Daoy (cell line): ENCODE measurements around the gene CCT5. TPM values are rescaled to one million over a fixed set of nuclear protein-coding genes. Genes with fewer than 3 reads are reported as not detected.
A peak's percentile ranks its signal among the peaks of the same experiment; 100 is the strongest.

Experiments used
- DNase-seq: peaks from one replicate; pipeline ENCODE4 v3.0.0-alpha.2; 2015; ENCODE audit warnings: low read depth
- total RNA-seq: library from RNA; depleted of rRNA; stranded (reverse); fragments of >200 nt; shearing (Covaris generic); gene quantifications from 2 replicates; pipeline ENCODE4 v1.2.3, GENCODE V29; 2014; rRNA removed

The CCT5 gene
- total RNA-seq, result 1,061 and 1,231 TPM in 2 replicates

- peak; percentile 97 for DNase-seq
These were observed at the start of gene CCT5 for GRCh38 chr5:10249948-10250805. CCT5 (plus strand) TSS chr5:10250280; CDS start chr5:10250341, 61 bp downstream.

- DNase-seq, result no peak
These were observed 48.7 kb upstream of the CCT5 start for GRCh38 chr5:10201223-10201868.

- DNase-seq, result no peak
These were observed 47.8 kb upstream of the CCT5 start for GRCh38 chr5:10202089-10202910.

GRCh38 chr5:10209004-10209403, 41.1 kb upstream of the CCT5 start:
- no peak for DNase-seq

GRCh38 chr5:10213316-10213715, 36.8 kb upstream of the CCT5 start:
- DNase-seq, result no peak

- no peak for DNase-seq
These were observed 36.0 kb upstream of the CCT5 start for GRCh38 chr5:10214041-10214440.

GRCh38 chr5:10215366-10215765, 34.7 kb upstream of the CCT5 start:
- DNase-seq, result no peak

- no peak for DNase-seq
These were observed 34.0 kb upstream of the CCT5 start for GRCh38 chr5:10216107-10216506.

GRCh38 chr5:10218658-10219057, 31.4 kb upstream of the CCT5 start:
- DNase-seq, result no peak

- DNase-seq, result no peak
These were observed 31.0 kb upstream of the CCT5 start for GRCh38 chr5:10219068-10219467.

- no peak for DNase-seq
These were observed 29.8 kb upstream of the CCT5 start for GRCh38 chr5:10220248-10220647.

GRCh38 chr5:10222326-10222725, 27.8 kb upstream of the CCT5 start:
- DNase-seq, result no peak

GRCh38 chr5:10227379-10227778, 22.7 kb upstream of the CCT5 start:
- DNase-seq, result no peak

- no peak for DNase-seq
These were observed 21.8 kb upstream of the CCT5 start for GRCh38 chr5:10228288-10228687.

GRCh38 chr5:10229306-10230048, 20.6 kb upstream of the CCT5 start:
- peak; percentile 65 for DNase-seq

GRCh38 chr5:10232386-10232785, 17.7 kb upstream of the CCT5 start:
- no peak for DNase-seq

- DNase-seq, result no peak
These were observed 17.1 kb upstream of the CCT5 start for GRCh38 chr5:10233011-10233410.

- peak; percentile 84 for DNase-seq
These were observed 16.6 kb upstream of the CCT5 start for GRCh38 chr5:10233505-10233904.

GRCh38 chr5:10235350-10235749, 14.7 kb upstream of the CCT5 start:
- DNase-seq, result peak; percentile 41

GRCh38 chr5:10243660-10244240, 6.3 kb upstream of the CCT5 start:
- no peak for DNase-seq

GRCh38 chr5:10244342-10244944, 5.6 kb upstream of the CCT5 start:
- DNase-seq, result no peak
